ENCODE data around the gene IRF2BP2. TPM values are rescaled to one million over a fixed set of nuclear protein-coding genes. Genes with fewer than 3 reads are reported as not detected.

Gene IRF2BP2
- total and polyA plus RNA-seq, 2 of the 13 experiments (the other 11 are each of a cell fraction or from before 2014, with no cell fraction given) = 140 to 147 TPM

DNA sequence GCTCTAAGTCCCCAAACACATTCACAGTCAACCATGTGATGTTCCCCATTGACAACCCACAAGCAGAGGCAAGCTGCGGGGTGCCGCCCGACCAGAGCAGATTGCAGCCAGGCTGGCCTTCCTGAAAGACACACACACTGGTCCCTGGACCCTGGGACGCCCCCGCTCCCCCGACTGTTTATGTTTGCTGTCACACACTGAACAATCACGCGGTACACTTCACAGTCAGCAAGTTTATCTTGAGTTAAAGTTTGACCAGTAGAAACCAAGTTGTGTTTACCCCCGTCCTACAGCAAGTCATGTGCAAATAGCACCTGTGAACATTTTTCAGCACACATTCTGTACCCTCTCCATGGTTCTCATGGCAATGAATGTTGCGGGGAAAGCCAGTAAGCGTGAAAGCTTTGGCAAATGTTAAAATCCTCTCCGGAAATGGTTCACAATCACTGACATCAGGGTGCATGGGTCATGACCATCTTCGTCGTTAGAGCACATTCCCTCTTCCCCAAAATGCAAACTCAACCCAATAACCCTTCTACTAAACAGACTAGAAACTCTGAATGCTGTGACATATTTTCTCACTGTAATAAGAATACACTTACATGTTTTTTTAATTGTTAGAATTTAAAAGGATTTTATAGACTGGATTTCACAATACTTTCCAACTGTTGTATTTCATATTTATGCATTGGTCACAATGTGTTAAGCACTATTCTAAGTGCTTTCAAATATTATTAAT, 33.3 kb upstream of the IRF2BP2 start (continued):
- TF ChIP-seq ZNF878 (CRISPR knock-in tag; IDR thresholded peaks at IDR 0.05) (peak; percentile 97), TARDBP (CRISPR knock-in tag; IDR thresholded peaks at IDR 0.05) (peak; percentile 99), MTF1 (CRISPR knock-in tag; IDR thresholded peaks at IDR 0.05) (no peak; the same call in 1 of the 2 replicates), ZNF343 (CRISPR knock-in tag; IDR thresholded peaks at IDR 0.05) (no peak), WIZ (CRISPR knock-in tag; IDR thresholded peaks at IDR 0.05) (peak; percentile 66; the same call in 1 of the 2 replicates), CENPX (CRISPR knock-in tag; IDR thresholded peaks at IDR 0.05) (no peak), ZFP62 (CRISPR knock-in tag; IDR thresholded peaks at IDR 0.05) (no peak), ATF6 (CRISPR knock-in tag; conservative IDR thresholded peaks at IDR 0.05) (no peak), RFXANK (CRISPR knock-in tag; IDR thresholded peaks at IDR 0.05) (peak; percentile 86), ZNF281 (CRISPR knock-in tag; IDR thresholded peaks at IDR 0.05; ENCODE audit: borderline replicate concordance) (peak; percentile 75; the same call in 1 of the 2 replicates), MTA1 (CRISPR knock-in tag; IDR thresholded peaks at IDR 0.05; ENCODE audit: borderline replicate concordance) (peak; percentile 93), RARG (CRISPR knock-in tag; IDR thresholded peaks at IDR 0.05; ENCODE audit: low read depth) (no peak), POLR2A (IDR thresholded peaks at IDR 0.05; ENCODE audit: insufficient read depth in 1 of 2, low read depth in 2 of 2, low read length in 2 of 2) (peak; percentile 49 to 61), HMGXB4 (CRISPR knock-in tag; IDR thresholded peaks at IDR 0.05; ENCODE audit: borderline replicate concordance in 1 of 2, low read depth in 1 of 2) (peak in 1 of 2 experiments; percentile 71; a peak in 1 of 4 replicates), TBX2 (CRISPR knock-in tag; IDR thresholded peaks at IDR 0.05; ENCODE audit: borderline replicate concordance) (peak; percentile 100)
- TF ChIP-seq, protein P1, sequence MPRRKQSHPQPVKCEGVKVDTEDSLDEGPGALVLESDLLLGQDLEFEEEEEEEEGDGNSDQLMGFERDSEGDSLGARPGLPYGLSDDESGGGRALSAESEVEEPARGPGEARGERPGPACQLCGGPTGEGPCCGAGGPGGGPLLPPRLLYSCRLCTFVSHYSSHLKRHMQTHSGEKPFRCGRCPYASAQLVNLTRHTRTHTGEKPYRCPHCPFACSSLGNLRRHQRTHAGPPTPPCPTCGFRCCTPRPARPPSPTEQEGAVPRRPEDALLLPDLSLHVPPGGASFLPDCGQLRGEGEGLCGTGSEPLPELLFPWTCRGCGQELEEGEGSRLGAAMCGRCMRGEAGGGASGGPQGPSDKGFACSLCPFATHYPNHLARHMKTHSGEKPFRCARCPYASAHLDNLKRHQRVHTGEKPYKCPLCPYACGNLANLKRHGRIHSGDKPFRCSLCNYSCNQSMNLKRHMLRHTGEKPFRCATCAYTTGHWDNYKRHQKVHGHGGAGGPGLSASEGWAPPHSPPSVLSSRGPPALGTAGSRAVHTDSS (CRISPR knock-in tag; conservative IDR thresholded peaks at IDR 0.05) = 0 out of 2 replicates have a peak, but pooled peaks have one; percentile 39
- TF ChIP-seq, protein P2, sequence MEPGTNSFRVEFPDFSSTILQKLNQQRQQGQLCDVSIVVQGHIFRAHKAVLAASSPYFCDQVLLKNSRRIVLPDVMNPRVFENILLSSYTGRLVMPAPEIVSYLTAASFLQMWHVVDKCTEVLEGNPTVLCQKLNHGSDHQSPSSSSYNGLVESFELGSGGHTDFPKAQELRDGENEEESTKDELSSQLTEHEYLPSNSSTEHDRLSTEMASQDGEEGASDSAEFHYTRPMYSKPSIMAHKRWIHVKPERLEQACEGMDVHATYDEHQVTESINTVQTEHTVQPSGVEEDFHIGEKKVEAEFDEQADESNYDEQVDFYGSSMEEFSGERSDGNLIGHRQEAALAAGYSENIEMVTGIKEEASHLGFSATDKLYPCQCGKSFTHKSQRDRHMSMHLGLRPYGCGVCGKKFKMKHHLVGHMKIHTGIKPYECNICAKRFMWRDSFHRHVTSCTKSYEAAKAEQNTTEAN (CRISPR knock-in tag; conservative IDR thresholded peaks at IDR 0.05) = peak; percentile 99

Measured in HepG2 (cell line).